Measurements from ENCODE around the gene COA5. TPM values are rescaled to one million over a fixed set of nuclear protein-coding genes. Genes with fewer than 3 reads are reported as not detected.

The COA5 gene
- polyA plus RNA-seq, 1 of the 3 experiments (the other 2 are of a cell fraction), result 40.3 TPM

GRCh38 chr2:98552499-98553179 is 55.7 kb downstream of the COA5 start:
- no peaks in the 10 kb centered on the region for H3K9me3 ChIP-seq
- WGBS (ENCODE audit: low lambda C conversion rate), result 100% methylated on average over 4 of the region's 7 CpGs
- no peaks in the 10 kb centered on the region for H3K79me2 ChIP-seq (ENCODE audit: insufficient read depth)
- no peaks in the 10 kb centered on the region for H3K9me2 ChIP-seq
- no peak for DNase-seq
- no peaks in the 10 kb centered on the region for H3F3A ChIP-seq (replicated peaks; ENCODE audit: insufficient read depth)
- peaks cover 0 to 7% of the 10 kb centered on the region in 2 experiments; a peak in 1 of 4 replicates for H3K4me1 ChIP-seq (ENCODE audit: control insufficient read depth in 1 of 2, insufficient read depth in 2 of 2, low read depth in 1 of 2, low read length in 1 of 2)
- H3K9ac ChIP-seq, result no peak overlapping the region
- H3K27me3 ChIP-seq (ENCODE audit: insufficient read depth), result no peaks in the 10 kb centered on the region
- H3K36me3 ChIP-seq (replicated peaks in 1 of 2; ENCODE audit: control insufficient read depth in 1 of 2, insufficient read depth in 2 of 2, low read length in 1 of 2), result peaks cover 5 to 53% of the 10 kb centered on the region in 2 experiments
- H2AFZ ChIP-seq (ENCODE audit: low read depth), result no peak overlapping the region
- TF ChIP-seq CHD2 (IDR thresholded peaks at IDR 0.05; ENCODE audit: low read length, partially characterized antibody), result no peak
- TF ChIP-seq IRF3 (IDR thresholded peaks at IDR 0.05; ENCODE audit: low read depth, low read length), result no peak
- TF ChIP-seq RAD21 (IDR thresholded peaks at IDR 0.05; ENCODE audit: low read length), result no peak
- TF ChIP-seq FOXM1 (IDR thresholded peaks at IDR 0.05; ENCODE audit: low read depth), result no peak
- TF ChIP-seq JUND (IDR thresholded peaks at IDR 0.05), result no peak
- no peak for TF ChIP-seq USF2 (IDR thresholded peaks at IDR 0.05; ENCODE audit: borderline replicate concordance, low read depth, low read length)
- no peak for TF ChIP-seq REST (IDR thresholded peaks at IDR 0.05; ENCODE audit: low read depth, low read length)
- TF ChIP-seq MEF2A (IDR thresholded peaks at IDR 0.05; ENCODE audit: borderline replicate concordance, low read depth), result no peak
- TF ChIP-seq CTCF (IDR thresholded peaks at IDR 0.05), result no peak
- TF ChIP-seq EP300 (IDR thresholded peaks at IDR 0.05; ENCODE audit: borderline replicate concordance in 1 of 2, low read depth in 1 of 2, low read length in 1 of 2), result no peak
- TF ChIP-seq SIN3A (IDR thresholded peaks at IDR 0.05; ENCODE audit: borderline replicate concordance, low read depth, low read length), result no peak
- H4K20me1 ChIP-seq (ENCODE audit: insufficient read depth), result no peaks in the 10 kb centered on the region
- H3K4me2 ChIP-seq, result no peak overlapping the region
- POLR2A ChIA-PET, result no interaction called here
- CTCF ChIA-PET, result interaction anchor here (0.6 kb wide), 1 partner anchor 158 kb away, joined by 3 read pairs; no protein-coding TSS in a partner anchor
- no peak overlapping the region for H3K4me3 ChIP-seq (ENCODE audit: low read depth in 2 of 2, low read length in 1 of 2)
- H3K27ac ChIP-seq (ENCODE audit: low read depth in 2 of 2, low read length in 1 of 2), result no peak overlapping the region
